H9 (cell line): ENCODE results near the gene EME1. TPM values are rescaled to one million over a fixed set of nuclear protein-coding genes. Genes with fewer than 3 reads are reported as not detected.
"Not testable (repeated sequence)": the region's sequence is repeated elsewhere in the genome, so short reads cannot be mapped to it uniquely, and the experiment has no call there.

Experiments used
- DNase-seq: peaks from one replicate; pipeline ENCODE4 v3.0.0-alpha.2; 2017
- H2AFZ ChIP-seq: one replicate; pipeline ENCODE4 v1.6.1; 2013; ENCODE audit warnings: mild to moderate bottlenecking, low read length, control low read depth, moderate library complexity
- H2AK5ac ChIP-seq: 2 replicates; pipeline ENCODE4 v1.6.1; 2013; ENCODE audit warnings: low read length, control low read depth, mixed read lengths; ENCODE audit not compliant: insufficient read length
- H2BK120ac ChIP-seq: one replicate; pipeline ENCODE4 v1.6.1; 2013; ENCODE audit warnings: low read depth, mild to moderate bottlenecking, low read length, control low read depth, inconsistent platforms; ENCODE audit not compliant: poor library complexity, severe bottlenecking
- H2BK12ac ChIP-seq: 2 replicates; pipeline ENCODE4 v1.6.1; 2013; ENCODE audit warnings: low read length, control low read depth, mixed read lengths, low read depth; ENCODE audit not compliant: insufficient read length
- H2BK15ac ChIP-seq: 2 replicates; pipeline ENCODE4 v1.6.1; 2013; ENCODE audit warnings: low read depth, low read length, control low read depth
- H2BK20ac ChIP-seq: one replicate; pipeline ENCODE4 v1.6.1; 2013; ENCODE audit warnings: low read depth, mild to moderate bottlenecking, low read length, control low read depth, inconsistent platforms; ENCODE audit not compliant: poor library complexity, severe bottlenecking
- H2BK5ac ChIP-seq: 2 replicates; pipeline ENCODE4 v1.6.1; 2013; ENCODE audit warnings: low read length, control low read depth, mixed read lengths; ENCODE audit not compliant: insufficient read length
- H3K14ac ChIP-seq: 2 replicates; pipeline ENCODE4 v1.6.1; 2013; ENCODE audit warnings: low read length, control low read depth; ENCODE audit not compliant: insufficient read depth
- H3K18ac ChIP-seq: 2 replicates; pipeline ENCODE4 v1.6.1; 2013; ENCODE audit warnings: low read depth, mild to moderate bottlenecking, mixed read lengths, low read length, control low read depth; ENCODE audit not compliant: insufficient read length
- H3K23ac ChIP-seq: 2 replicates; pipeline ENCODE4 v1.6.1; 2013; ENCODE audit warnings: low read length, control low read depth, mixed read lengths, low read depth; ENCODE audit not compliant: insufficient read length
- H3K23me2 ChIP-seq: 2 replicates; pipeline ENCODE4 v1.6.1; 2013; ENCODE audit warnings: low read depth, mild to moderate bottlenecking, mixed read lengths, low read length, control low read depth; ENCODE audit not compliant: insufficient read length, poor library complexity, severe bottlenecking
- H3K27ac ChIP-seq: 2 replicates; pipeline ENCODE4 v1.5.1; 2013; ENCODE audit warnings: low read length, control low read depth, mixed read lengths, low read depth; ENCODE audit not compliant: insufficient read length
- H3K27me3 ChIP-seq: 2 replicates; pipeline ENCODE4 v1.6.1; 2013; ENCODE audit warnings: low read length, control low read depth, inconsistent platforms; ENCODE audit not compliant: insufficient read depth
- H3K4ac ChIP-seq: 2 replicates; pipeline ENCODE4 v1.6.1; 2013; ENCODE audit warnings: low read depth, mild to moderate bottlenecking, control low read depth, inconsistent platforms, low read length, moderate library complexity
- H3K4me1 ChIP-seq: 2 replicates; pipeline ENCODE4 v1.6.1; 2013; ENCODE audit warnings: low read length, control low read depth, inconsistent platforms; ENCODE audit not compliant: insufficient read depth
- H3K4me2 ChIP-seq: 2 replicates; pipeline ENCODE4 v1.6.1; 2013; ENCODE audit warnings: low read length, control low read depth, mixed read lengths; ENCODE audit not compliant: insufficient read length, insufficient read depth
- H3K56ac ChIP-seq: 2 replicates; pipeline ENCODE4 v1.6.1; 2013; ENCODE audit warnings: low read depth, mild to moderate bottlenecking, mixed read lengths, low read length, control low read depth; ENCODE audit not compliant: insufficient read length
- H3K79me1 ChIP-seq: 2 replicates; pipeline ENCODE4 v1.6.1; 2013; ENCODE audit warnings: low read depth, mild to moderate bottlenecking, moderate library complexity, low read length, control low read depth, inconsistent platforms; ENCODE audit not compliant: insufficient read depth, poor library complexity, severe bottlenecking
- H3K79me2 ChIP-seq: 2 replicates; pipeline ENCODE4 v1.6.1; 2013; ENCODE audit warnings: low read length, control low read depth, inconsistent platforms; ENCODE audit not compliant: insufficient read depth
- H3K9ac ChIP-seq: 2 replicates; pipeline ENCODE4 v1.6.1; 2013; ENCODE audit warnings: low read length, control low read depth, mixed read lengths; ENCODE audit not compliant: insufficient read length; ENCODE audit errors: extremely low read depth
- H3K9me3 ChIP-seq: one replicate; pipeline ENCODE4 v1.6.1; 2013; ENCODE audit warnings: low read depth, low read length, inconsistent platforms; ENCODE audit not compliant: control insufficient read depth
- H3T11ph ChIP-seq: one replicate; pipeline ENCODE4 v1.6.1; 2013; ENCODE audit warnings: mild to moderate bottlenecking, low read length, control low read depth, inconsistent platforms
- H4K20me1 ChIP-seq: one replicate; pipeline ENCODE4 v1.6.1; 2013; ENCODE audit not compliant: control insufficient read depth, insufficient read length, insufficient read depth
- H4K5ac ChIP-seq: 2 replicates; pipeline ENCODE4 v1.6.1; 2013; ENCODE audit warnings: low read depth, mild to moderate bottlenecking, mixed read lengths, low read length, control low read depth; ENCODE audit not compliant: insufficient read length
- H4K8ac ChIP-seq: replicated peaks from 2 replicates; pipeline ENCODE4 v1.6.1; 2013; ENCODE audit warnings: low read length, control low read depth, mixed read lengths, low read depth; ENCODE audit not compliant: insufficient read length
- H4K91ac ChIP-seq: 2 replicates; pipeline ENCODE4 v1.6.1; 2013; ENCODE audit warnings: low read depth, mild to moderate bottlenecking, moderate library complexity, mixed read lengths, low read length, control low read depth; ENCODE audit not compliant: insufficient read length
- H3K27ac Mint-ChIP-seq, 3 experiments: 2 replicates in 2 of 3; 3 replicates in 1 of 3; pipeline ENCODE4 v1.8.0; 2020 to 2021; ENCODE audit warnings: mixed read lengths in 3 of 3, mild to moderate bottlenecking in 1 of 3, moderate library complexity in 1 of 3
- H3K27me3 Mint-ChIP-seq: 2 replicates; pipeline ENCODE4 v1.8.0; 2021; ENCODE audit warnings: low read depth, mild to moderate bottlenecking, moderate library complexity, mixed read lengths
- H3K36me3 Mint-ChIP-seq, 3 experiments: 2 replicates in 2 of 3; 3 replicates in 1 of 3; pipeline ENCODE4 v1.8.0; 2020 to 2021; ENCODE audit warnings: low read depth in 3 of 3, mixed read lengths in 3 of 3; ENCODE audit not compliant: insufficient read depth in 1 of 3
- H3K4me1 Mint-ChIP-seq, 2 experiments: 2 replicates each; pipeline ENCODE4 v1.8.0; 2020; ENCODE audit warnings: mixed read lengths in 2 of 2
- H3K4me3 Mint-ChIP-seq, 2 experiments: 2 replicates in 1 of 2; 3 replicates in 1 of 2; pipeline ENCODE4 v1.8.0; 2020 to 2021; ENCODE audit warnings: mild to moderate bottlenecking in 2 of 2, mixed read lengths in 2 of 2, moderate library complexity in 1 of 2
- H3K9me3 Mint-ChIP-seq, 2 experiments: 2 replicates in 1 of 2; 3 replicates in 1 of 2; pipeline ENCODE4 v1.8.0; 2020; ENCODE audit warnings: mild to moderate bottlenecking in 2 of 2, mixed read lengths in 2 of 2, moderate library complexity in 1 of 2
- WGBS: extraction: QIAGEN DNeasy Blood & Tissue Kit; methylation state at CpG from one replicate; pipeline ENCODE4 v1.1.7; 2013; ENCODE audit warnings: missing lambda C conversion rate, low lambda C conversion rate, mixed read lengths; ENCODE audit not compliant: insufficient read length; ENCODE audit errors: extremely low coverage; 5-methylcytosine and 5-hydroxymethylcytosine counted together
- total RNA-seq: library from RNA; stranded (reverse); gene quantifications from 2 replicates; pipeline ENCODE4 v1.2.1, GENCODE V29; 2021
- TF ChIP-seq, protein P1 (sequence below): fragments of 200-600 bp; sonication (generic); conservative IDR thresholded peaks from 3 replicates; pipeline ENCODE4 v1.8.0; 2021; ENCODE audit warnings: antibody characterized with exemption, mild to moderate bottlenecking

EME1 gene
- total RNA-seq, 1 experiment from 2014 or later = 15.1 TPM

DNA sequence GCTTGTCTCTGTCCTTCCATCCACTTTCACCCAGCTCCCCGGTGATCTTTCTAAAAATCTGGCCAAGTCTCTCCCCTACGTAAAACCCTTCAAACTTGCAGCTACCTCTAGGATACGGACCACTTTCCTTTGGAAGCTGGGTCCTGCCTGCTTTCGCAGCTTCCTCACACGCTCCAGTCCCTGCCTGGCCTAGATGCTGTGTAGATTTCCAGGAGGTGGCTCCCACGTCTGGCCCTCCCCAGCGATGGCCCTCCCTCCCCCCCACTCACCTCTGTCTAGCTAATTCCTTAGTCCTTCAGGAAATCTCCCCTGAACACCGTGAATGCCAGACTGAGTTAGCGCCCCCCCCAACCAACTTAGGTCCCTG, 24.9 kb downstream of the EME1 start:
- Histone ChIP-seq H2BK120ac (no peak overlapping the region), H3K4ac (no peak overlapping the region), H3K23me2 (peaks cover 14% of the 10 kb centered on the region), H4K91ac (no peak overlapping the region), H2BK12ac (no peak overlapping the region), H3K56ac (no peak overlapping the region), H2BK5ac (no peak overlapping the region), H3K9ac (no peak overlapping the region), H4K20me1 (no peaks in the 10 kb centered on the region), H3K4me1 (0 out of 2 replicates have a peak, but pooled peaks cover 3% of the 10 kb centered on the region), H2AFZ (no peak overlapping the region), H3K14ac (no peak overlapping the region), H2BK20ac (no peak overlapping the region), H3T11ph (no peak overlapping the region), H4K8ac (no peak overlapping the region), H3K27me3 (no peaks in the 10 kb centered on the region), H3K4me2 (peak overlapping the region; percentile 98), H2AK5ac (no peak overlapping the region), H3K79me1 (peaks cover 11% of the 10 kb centered on the region), H3K9me3 (no peaks in the 10 kb centered on the region), H4K5ac (no peak overlapping the region), H2BK15ac (no peak overlapping the region), H3K23ac (no peak overlapping the region), H3K18ac (no peak overlapping the region), H3K27ac (no peak overlapping the region), H3K79me2 (peaks cover 11% of the 10 kb centered on the region; the same call in 1 of the 2 replicates)
- H3K9me3 Mint-ChIP-seq = peaks cover 11 to 12% of the 10 kb centered on the region in 2 experiments; a peak in 4 of 5 replicates
- peak; percentile 52 for DNase-seq
- H3K27me3 Mint-ChIP-seq = peaks cover 8% of the 10 kb centered on the region
- H3K36me3 Mint-ChIP-seq = peaks cover 21 to 32% (median 23%) of the 10 kb centered on the region in 3 experiments; a peak in 6 of 7 replicates
- H3K27ac Mint-ChIP-seq = no peak overlapping the region
- no CpG with 5 or more reads among the region's 9 CpGs for WGBS
- H3K4me1 Mint-ChIP-seq = peaks cover 13 to 21% of the 10 kb centered on the region in 2 experiments
- TF ChIP-seq, protein P1, sequence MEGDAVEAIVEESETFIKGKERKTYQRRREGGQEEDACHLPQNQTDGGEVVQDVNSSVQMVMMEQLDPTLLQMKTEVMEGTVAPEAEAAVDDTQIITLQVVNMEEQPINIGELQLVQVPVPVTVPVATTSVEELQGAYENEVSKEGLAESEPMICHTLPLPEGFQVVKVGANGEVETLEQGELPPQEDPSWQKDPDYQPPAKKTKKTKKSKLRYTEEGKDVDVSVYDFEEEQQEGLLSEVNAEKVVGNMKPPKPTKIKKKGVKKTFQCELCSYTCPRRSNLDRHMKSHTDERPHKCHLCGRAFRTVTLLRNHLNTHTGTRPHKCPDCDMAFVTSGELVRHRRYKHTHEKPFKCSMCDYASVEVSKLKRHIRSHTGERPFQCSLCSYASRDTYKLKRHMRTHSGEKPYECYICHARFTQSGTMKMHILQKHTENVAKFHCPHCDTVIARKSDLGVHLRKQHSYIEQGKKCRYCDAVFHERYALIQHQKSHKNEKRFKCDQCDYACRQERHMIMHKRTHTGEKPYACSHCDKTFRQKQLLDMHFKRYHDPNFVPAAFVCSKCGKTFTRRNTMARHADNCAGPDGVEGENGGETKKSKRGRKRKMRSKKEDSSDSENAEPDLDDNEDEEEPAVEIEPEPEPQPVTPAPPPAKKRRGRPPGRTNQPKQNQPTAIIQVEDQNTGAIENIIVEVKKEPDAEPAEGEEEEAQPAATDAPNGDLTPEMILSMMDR = no peak
- H3K4me3 Mint-ChIP-seq = peak overlapping the region; percentile 87 to 93

DNA sequence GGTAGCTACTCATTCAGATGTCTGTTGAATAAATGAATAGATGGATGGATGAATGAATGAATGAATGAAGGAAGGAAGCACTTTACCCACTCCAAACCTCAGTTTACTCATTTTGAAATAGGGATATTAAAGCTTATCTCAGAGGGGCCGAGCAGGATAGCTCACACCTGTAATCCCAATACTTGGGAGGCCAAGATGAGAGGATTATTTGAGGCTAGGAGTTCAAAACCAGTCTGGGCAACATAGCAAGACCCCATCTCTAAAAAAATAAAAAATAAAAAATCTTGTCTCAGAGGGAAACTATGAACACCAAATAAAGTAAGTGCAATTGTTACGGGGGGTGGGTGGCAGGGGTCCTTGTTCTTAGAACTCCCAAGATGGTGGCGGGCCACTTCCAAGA, 25.6 kb downstream of the EME1 start:
- not testable (repeated sequence) for H3K23ac ChIP-seq, H3K27ac ChIP-seq, DNase-seq, H2BK20ac ChIP-seq, H3K18ac ChIP-seq, H2AK5ac ChIP-seq, H3K56ac ChIP-seq, H3K9me3 ChIP-seq, H3K9ac ChIP-seq, H4K8ac ChIP-seq, H3K27me3 ChIP-seq, H3K27me3 Mint-ChIP-seq, H3K27ac Mint-ChIP-seq, H2BK15ac ChIP-seq, H3K14ac ChIP-seq, H3K4ac ChIP-seq, H3K4me1 ChIP-seq, H3T11ph ChIP-seq, H3K4me2 ChIP-seq, H3K4me3 Mint-ChIP-seq, H2AFZ ChIP-seq, H4K91ac ChIP-seq, H4K20me1 ChIP-seq, H2BK120ac ChIP-seq, H2BK12ac ChIP-seq, H2BK5ac ChIP-seq, H4K5ac ChIP-seq
- peaks cover 11% of the 10 kb centered on the region for H3K79me1 ChIP-seq
- WGBS = no CpG with 5 or more reads among the region's 3 CpGs
- H3K79me2 ChIP-seq = peaks cover 11% of the 10 kb centered on the region; the same call in 1 of the 2 replicates
- H3K23me2 ChIP-seq = peaks cover 14% of the 10 kb centered on the region
- Mint-ChIP-seq H3K4me1 (peaks cover 17 to 26% of the 10 kb centered on the region in 2 experiments), H3K9me3 (peaks cover 11 to 12% of the 10 kb centered on the region in 2 experiments; a peak in 4 of 5 replicates), H3K36me3 (peaks cover 13 to 24% (median 15%) of the 10 kb centered on the region in 3 experiments; a peak in 6 of 7 replicates)
